Ramos (cell line): ENCODE results near the gene ZBTB46.

Experiments used
- in situ Hi-C: fragments of 300-500 bp; cut with MboI; formaldehyde crosslinking; loops from one replicate; pipeline ENCODE4 v1.14.3; 2022; ENCODE audit warnings: low sequenced_read_pairs; ENCODE audit not compliant: unreplicated experiment

The ZBTB46 gene

GRCh38 chr20:63712191-63712590, 118.9 kb downstream of the ZBTB46 start:
- in situ Hi-C loops, result no loop called here

- in situ Hi-C loops, result no loop called here
Measured at GRCh38 chr20:63711085-63711645, 119.9 kb downstream of the ZBTB46 start.

- in situ Hi-C loops, result loop anchor here (10.0 kb wide), 1 partner anchor 146 kb away; no protein-coding TSS in a partner anchor
Measured at GRCh38 chr20:63709149-63709527, 121.9 kb downstream of the ZBTB46 start.

- in situ Hi-C loops, result loop anchor here (10.0 kb wide), 1 partner anchor 146 kb away; no protein-coding TSS in a partner anchor
Measured at GRCh38 chr20:63708301-63709148, 122.5 kb downstream of the ZBTB46 start.

- in situ Hi-C loops, result loop anchor here (10.0 kb wide), 1 partner anchor 147 kb away; no protein-coding TSS in a partner anchor
Measured at GRCh38 chr20:63707558-63708300, 123.3 kb downstream of the ZBTB46 start, which contains the start of the genes ARFRP1 and ZGPAT. Gene ARFRP1 (minus strand): TSS chr20:63707976. CDS start chr20:63707091, 885 bp downstream. Gene ZGPAT (plus strand): TSS chr20:63708039. CDS start chr20:63708581, 542 bp downstream.

- in situ Hi-C loops, result loop anchor here (10.0 kb wide), 1 partner anchor 148 kb away; no protein-coding TSS in a partner anchor
Measured at GRCh38 chr20:63706852-63707557, 124.1 kb downstream of the ZBTB46 start.

GRCh38 chr20:63706027-63706695, 124.9 kb downstream of the ZBTB46 start:
- in situ Hi-C loops, result loop anchor here (10.0 kb wide), 1 partner anchor 149 kb away; no protein-coding TSS in a partner anchor

- in situ Hi-C loops, result loop anchor here (10.0 kb wide), 1 partner anchor 149 kb away; no protein-coding TSS in a partner anchor
Measured at GRCh38 chr20:63705232-63706026, 125.6 kb downstream of the ZBTB46 start.

- in situ Hi-C loops, result loop anchor here (10.0 kb wide), 1 partner anchor 150 kb away; no protein-coding TSS in a partner anchor
Measured at GRCh38 chr20:63704749-63705117, 126.3 kb downstream of the ZBTB46 start.

- in situ Hi-C loops, result loop anchor here (10.0 kb wide), 1 partner anchor 151 kb away; no protein-coding TSS in a partner anchor
Measured at GRCh38 chr20:63703976-63704748, 126.9 kb downstream of the ZBTB46 start.

GRCh38 chr20:63703471-63703975, 127.5 kb downstream of the ZBTB46 start:
- in situ Hi-C loops, result loop anchor here (10.0 kb wide), 1 partner anchor 151 kb away; no protein-coding TSS in a partner anchor

- in situ Hi-C loops, result loop anchor here (10.0 kb wide), 1 partner anchor 152 kb away; no protein-coding TSS in a partner anchor
Measured at GRCh38 chr20:63702751-63703470, 128.2 kb downstream of the ZBTB46 start.

GRCh38 chr20:63702036-63702665, 128.9 kb downstream of the ZBTB46 start:
- in situ Hi-C loops, result loop anchor here (10.0 kb wide), 1 partner anchor 153 kb away; no protein-coding TSS in a partner anchor

- in situ Hi-C loops, result loop anchor here (10.0 kb wide), 1 partner anchor 153 kb away; no protein-coding TSS in a partner anchor
Measured at GRCh38 chr20:63701329-63702035, 129.6 kb downstream of the ZBTB46 start.

GRCh38 chr20:63701051-63701328, 130.1 kb downstream of the ZBTB46 start:
- in situ Hi-C loops, result loop anchor here (10.0 kb wide), 1 partner anchor 154 kb away; no protein-coding TSS in a partner anchor
